HG03521 (cell line): ENCODE data around the gene IPO11.
"Not testable (repeated sequence)": the region's sequence is repeated elsewhere in the genome, so short reads cannot be mapped to it uniquely, and the experiment has no call there.

ENCODE experiments used
- ATAC-seq: cut with Tn5 transposase; IDR thresholded peaks from one replicate; pipeline ENCODE4 v1.9.1; 2021; ENCODE audit warnings: mild to moderate bottlenecking, moderate library complexity; ENCODE audit not compliant: unreplicated experiment

The IPO11 gene

DNA sequence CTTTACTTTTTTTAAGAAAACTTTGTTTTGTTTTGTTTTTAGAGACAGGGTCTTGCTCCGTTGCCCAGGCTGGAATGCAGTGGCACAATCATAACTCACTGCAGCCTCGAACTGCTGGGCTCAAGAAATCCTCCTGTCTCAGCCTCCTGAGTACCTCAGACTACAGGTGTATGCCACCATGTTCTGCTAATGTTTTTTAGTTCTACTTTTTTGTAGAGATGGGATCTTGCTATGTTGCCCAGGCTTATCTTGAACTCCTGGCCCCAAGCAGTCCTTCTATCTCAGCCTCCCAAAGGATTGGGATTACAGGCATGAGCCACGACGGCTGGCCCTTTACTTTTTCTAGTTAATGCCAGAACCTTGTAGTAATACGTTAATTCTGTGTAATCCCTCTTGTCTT lies 36.0 kb downstream of the IPO11 start:
- no peak for ATAC-seq

DNA sequence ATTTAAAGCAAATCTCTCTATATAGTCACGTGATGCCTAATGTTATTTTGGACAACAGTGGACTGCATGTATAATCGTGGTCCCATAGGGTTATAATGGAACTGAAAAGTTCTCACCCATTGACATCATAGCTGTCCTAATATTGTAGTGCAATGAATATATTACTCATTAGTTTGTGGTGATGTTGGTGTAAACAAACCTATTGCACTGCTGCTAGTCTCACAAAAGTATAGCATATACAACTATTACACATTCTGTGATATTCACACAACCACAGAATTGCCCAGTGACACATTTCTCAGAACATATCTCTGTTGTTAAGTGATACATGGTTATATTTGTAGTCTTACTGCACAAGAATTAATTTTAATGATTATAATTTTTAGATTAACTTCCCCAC lies 37.7 kb downstream of the IPO11 start:
- ATAC-seq = no peak

DNA sequence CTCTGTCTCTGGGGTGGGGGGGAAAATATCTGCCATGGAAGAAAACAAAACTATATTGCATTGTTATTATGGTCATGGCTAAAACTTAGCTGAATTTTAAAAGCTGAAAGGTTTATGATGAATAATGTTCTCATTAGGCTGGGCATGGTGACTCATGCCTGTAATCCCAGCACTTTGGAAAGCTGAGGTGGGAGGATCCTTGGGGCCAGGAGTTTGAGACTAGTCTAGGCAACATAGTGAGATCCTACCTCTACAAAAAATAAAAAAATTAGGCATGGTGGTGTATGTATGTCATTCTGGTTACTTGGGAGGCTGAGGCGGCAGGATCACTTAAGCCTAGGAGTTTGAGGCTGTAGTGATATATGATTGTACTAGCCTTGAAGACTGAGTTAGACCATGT lies 44.5 kb downstream of the IPO11 start:
- no peak for ATAC-seq

DNA sequence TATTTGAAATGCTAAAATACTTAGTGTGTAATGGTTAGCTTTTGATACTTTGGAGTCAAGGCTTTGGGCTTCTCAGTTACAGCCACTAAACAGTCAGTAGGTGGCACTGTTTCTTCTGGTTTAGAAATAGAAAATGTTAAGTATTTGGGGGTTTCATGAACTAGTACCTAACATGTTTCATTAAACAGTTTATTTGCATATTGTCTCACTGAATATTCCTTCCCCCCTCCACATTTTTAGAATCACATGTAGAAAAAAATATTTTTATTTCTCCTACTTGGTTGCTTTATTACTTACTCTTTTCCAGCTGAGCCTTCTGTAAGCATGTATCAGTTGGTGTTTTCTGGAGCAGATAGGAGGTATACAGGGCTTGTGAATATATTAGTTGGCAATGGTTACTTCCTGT lies 48.0 kb downstream of the IPO11 start:
- peak; percentile 57 for ATAC-seq

DNA sequence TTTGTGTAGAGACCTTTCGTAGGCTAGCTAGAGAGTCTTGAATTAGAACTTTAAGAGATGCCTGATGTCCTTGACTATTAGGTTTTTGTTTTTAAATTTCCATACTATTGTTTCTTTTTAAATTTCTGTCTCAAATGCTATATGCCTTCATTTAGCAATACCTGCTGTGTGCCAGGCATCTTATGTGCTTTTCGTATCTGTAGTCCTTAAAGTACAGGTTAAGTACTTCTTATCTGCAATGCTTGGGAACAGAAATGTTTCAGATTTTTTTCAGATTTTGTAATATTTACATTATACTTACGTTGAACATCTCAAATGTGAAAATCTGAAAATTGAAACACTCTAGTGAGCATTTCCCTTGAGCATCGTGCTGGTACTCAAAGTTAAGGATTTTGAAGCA lies 49.0 kb downstream of the IPO11 start:
- no peak for ATAC-seq

DNA sequence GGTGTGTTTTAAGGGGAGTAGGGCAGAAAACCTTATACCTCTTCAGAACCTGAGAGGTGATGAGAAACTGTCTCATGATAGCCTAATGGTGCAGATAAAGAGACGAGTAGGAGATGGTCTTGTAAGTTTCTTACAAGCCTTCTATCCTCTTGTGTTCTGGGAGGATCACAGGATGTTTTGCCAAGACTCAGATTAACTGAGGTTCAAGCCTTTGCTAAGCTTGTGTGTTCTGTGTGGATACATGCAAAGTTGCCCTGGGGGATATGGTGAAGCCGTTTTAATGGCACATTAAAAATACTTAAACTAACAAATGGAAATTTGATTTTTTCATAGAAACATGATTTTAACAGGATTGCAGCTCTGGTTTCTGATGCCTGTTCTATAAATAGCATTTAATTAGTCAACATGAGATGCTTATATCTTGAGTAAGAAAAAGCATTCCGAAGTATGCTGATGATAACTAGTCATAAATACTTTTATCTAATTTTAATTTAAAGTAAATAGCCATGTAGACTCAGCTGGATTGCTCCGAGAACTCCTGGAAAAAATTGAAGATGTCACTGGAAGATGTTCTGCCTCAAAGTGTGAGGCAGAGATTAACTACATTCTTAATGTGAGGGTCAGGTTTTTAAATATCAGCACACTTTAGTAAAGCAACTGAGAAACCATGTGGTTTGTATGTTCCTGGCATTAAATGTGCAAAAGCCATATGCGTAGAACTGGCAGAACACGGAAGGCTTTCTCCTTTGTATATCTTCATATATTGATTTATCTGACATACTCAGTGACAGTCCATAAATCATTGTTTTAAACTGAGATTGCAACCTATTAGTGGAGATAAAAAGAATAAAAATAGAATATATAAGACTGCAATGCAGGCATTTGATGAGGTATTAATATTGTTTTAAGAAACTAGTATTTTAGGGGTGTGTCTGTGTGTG lies 53.7 kb downstream of the IPO11 start:
- ATAC-seq = no peak

DNA sequence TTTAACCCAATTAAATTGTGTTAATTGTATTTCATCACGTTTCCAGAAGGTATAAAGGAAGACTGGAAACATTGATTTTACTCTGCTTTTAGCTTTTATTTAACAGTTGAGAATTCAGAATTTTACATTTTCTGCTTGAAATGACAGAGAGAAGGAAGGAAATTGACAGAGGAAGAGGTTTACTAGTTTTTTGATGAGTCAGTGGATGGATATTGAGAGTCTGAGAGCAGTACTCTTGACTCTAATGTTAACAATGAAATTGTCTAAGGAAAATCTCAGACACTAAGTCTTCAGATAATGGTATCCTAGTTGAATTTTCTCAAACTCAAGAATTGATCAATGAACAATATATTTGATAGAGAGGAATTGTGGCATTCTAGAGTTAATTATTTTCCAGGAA lies 60.6 kb downstream of the IPO11 start:
- no peak for ATAC-seq

DNA sequence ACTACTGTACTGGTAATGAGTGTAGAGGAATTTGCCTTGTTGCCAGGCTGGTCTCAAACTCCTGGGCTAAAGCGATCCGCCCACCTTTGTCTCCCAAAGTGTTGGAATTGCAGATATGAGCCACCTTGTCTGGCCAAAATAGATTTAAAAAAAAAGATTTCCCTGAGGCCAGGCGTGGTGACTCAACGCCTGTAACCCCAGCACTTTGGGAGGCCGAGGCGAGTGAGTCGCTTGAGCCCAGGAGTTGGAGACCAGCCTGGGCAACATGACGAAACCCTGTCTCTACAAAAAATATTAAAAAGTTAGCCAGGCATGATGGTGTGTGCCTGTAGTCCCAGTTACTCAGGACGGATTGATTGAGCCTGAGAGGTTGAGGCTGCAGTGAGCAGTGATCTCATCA lies 62.5 kb downstream of the IPO11 start:
- no peak for ATAC-seq

DNA sequence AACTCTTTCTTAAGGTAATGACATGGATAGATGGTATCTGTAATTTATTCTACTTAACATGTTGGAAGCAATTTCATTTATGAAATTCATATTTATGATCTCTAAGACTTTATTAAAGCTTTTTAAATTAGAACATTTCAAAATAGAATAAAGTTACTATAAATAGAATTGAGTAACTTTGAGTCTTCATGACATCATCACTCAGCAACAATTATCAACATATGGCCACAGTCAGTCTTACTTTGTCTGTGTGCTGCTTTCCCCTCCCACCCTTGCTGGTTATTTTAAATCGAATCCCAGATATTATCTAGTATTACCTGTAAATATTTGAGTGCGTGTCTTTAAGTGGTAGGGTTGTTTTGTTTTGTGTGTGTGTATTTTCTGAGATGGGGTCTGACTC lies 65.2 kb downstream of the IPO11 start:
- no peak for ATAC-seq

DNA sequence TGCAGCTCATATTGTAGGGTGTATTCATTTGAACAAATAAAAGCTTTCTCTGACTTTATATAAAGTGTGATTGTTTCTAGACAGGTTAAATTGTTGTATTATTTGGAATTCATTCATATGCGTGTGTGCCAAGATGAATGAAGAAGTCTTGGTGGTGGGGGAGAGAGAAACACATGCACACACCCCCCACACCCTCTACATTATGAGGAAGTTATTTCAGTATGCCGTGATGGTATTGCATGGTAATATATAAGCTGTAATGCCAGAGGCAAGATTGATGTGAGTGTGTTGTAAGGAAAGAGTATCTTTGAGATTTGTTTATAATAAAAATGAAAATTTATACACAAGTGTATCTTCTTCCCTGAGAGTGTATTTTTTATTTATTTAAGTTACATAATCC lies 71.0 kb downstream of the IPO11 start:
- no peak for ATAC-seq

DNA sequence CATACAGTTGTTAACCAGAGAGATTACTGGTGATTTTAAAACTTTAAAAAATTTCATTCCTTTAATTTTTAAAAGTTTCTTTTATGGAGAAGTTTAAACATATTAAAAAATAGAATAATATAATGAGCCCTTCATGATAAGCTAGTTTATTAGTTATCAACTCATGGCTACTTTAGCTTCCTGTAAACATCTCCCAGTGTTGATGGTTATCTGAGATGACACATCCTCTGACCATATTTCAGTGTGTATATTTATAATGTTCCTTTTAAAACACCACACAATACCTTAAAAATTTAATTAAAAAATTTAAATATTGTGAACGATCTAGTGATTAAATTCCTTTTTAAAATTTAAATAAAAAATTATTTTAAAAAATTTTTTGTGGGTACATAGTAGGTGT lies 74.1 kb downstream of the IPO11 start:
- no peak for ATAC-seq

DNA sequence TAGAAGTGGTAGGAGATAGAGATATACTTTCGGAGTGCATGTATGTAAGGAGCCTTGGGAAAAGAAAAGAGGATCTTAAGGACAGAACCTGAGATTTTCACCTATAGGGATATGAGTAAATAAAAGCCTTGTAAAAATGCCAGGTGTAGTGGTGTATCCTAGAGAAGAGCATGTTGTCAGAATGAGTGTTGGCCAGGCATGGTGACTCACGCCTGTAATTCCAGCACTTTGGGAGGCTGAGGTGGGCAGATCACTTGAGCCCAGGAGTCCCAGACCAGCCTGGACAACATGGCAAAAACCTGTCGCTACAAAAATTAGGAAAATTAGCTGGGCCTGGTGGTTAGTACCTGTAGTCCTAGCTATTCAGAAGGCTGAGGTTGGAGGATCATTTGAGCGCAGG lies 76.0 kb downstream of the IPO11 start:
- ATAC-seq = no peak

DNA sequence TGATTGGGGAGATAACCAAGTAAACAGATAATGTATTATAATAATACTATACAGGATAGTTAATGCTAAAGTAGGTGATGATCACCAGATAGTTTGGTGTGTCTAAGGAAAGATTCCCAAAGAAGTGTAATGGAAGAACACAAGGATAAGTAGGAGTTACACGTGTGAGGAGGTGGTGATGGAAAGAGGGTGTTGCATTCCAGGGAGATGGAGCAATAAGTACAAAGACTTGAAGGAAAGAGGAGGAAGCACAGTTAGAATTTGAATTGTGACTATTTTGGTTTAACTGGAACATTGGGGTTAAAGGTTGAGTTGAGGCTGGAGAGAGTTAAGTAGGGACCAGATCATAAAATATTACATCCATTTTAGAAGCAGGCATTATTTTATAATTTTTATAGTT lies 76.9 kb downstream of the IPO11 start:
- no peak for ATAC-seq

DNA sequence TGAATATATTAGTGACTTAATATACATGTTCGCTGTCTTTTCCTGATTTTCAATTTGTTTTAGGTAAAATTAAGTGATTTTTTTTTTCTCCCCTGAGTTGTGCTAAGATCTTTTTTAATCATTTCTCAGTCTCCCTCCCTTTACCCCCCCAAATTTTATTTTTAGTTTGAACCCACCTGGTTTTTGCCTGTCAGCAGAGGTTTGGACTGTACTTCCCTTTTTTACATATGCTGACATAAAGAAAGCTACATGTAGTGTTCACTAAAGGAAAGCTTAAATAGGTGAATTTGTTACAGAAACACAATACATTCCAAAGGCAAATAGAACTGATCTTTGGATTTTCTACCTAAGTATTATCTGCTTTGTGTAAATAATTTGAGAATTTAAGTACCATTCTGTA lies 82.2 kb downstream of the IPO11 start:
- no peak for ATAC-seq

DNA sequence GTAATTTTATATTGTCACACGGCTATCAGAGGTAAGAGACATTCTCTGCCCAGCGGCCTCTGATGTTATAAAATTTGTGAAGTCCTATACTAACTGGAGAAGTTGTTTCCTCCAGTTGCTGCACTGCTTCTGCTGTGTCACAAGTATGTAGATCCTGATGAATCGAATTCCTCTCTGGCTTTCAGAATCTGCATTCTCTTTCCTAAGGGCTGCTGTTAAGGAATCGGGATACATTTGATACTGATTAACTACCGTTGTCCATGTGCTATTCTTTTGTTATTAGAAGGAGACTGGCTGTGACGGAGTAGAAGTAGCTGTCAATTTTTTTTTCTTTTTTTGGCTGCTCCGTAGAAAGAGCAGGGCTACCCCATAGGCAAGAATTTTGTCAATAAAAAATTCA lies 84.3 kb downstream of the IPO11 start:
- ATAC-seq = no peak

DNA sequence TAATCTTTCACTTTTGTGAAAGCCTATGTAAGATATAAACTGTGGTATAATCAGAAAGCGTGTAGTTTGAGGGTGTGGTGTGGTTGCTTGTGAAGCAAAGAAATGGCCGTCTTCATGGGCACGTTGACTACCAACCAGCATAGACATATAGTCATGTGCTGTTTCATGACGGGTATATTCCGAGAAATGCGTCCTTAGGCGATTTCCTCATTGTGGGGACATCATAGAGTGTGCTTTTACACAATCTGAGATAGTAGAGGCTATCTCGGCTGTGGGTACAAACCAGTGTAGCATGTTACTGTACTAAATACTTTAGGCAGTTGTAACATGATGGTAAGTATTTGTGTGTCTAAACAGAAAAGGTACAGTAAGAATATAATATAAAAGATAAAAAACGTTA lies 86.4 kb downstream of the IPO11 start:
- ATAC-seq = no peak

DNA sequence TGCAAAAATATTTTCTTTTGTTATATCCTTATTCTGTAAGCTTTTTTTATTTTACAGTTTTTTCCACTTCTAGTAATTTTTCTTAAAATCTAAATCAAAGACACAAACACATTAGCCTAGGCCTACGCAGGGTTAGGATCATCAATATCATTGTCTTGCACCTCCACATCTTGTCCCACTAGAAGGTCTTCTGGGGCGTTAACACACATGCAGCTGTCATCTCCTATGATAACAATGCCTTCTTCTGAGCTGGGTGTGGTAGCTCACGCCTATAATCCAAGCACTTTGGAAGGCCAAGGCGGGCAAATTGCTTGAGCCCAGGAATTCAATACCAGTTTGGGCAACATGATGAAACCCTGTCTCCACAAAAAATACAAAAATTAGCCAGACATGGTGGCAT lies 87.2 kb downstream of the IPO11 start:
- no peak for ATAC-seq

DNA sequence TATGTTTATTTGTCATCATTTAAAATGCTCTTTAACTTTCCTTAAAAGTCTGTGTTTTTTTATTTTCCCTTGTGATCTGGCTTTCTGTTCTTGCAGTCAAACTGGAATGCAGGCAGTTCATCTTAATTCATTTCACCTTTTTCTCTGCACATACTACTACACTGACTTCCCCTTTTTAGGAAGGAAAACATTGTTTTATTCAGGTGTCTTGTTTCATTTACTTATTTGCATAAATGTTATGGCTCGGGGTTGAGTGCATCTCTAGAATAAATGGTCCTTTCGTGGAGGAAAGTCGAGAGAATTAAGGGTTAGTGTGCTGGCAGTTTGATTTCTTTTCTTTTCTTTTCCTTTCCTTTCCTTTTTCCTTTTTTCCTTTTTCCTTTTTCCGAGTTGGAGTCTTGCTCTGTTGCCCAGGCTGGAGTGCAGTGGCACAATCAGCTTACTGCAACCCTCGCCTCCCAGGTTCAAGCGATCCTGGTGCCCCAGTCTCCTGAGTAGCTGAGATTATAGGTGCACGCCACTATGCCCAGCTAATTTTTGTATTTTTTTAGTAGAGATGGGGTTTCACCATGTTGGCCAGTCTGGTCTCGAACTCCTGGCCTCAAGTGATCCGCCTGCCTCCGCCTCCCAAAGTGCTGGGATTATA lies 90.0 kb downstream of the IPO11 start:
- ATAC-seq = no peak

DNA sequence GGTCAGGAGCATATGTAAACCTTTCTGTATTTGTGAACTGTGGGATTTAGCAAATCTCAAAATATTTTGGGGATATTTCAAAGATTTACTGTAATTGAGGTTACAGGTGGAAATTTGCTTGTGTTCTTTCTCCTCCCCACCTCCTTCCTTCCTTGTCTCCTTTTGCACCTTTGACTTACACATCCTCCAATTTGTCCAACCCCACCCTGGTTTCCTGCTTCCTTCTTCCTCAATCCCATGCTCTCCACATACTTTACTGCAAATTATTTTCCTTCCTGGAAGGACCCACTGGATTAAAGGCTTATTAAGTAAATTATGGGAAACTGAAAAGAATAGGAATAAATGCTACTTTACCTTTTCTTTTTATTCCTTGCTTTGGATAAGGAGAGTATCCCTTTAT lies 91.6 kb downstream of the IPO11 start:
- ATAC-seq = no peak

DNA sequence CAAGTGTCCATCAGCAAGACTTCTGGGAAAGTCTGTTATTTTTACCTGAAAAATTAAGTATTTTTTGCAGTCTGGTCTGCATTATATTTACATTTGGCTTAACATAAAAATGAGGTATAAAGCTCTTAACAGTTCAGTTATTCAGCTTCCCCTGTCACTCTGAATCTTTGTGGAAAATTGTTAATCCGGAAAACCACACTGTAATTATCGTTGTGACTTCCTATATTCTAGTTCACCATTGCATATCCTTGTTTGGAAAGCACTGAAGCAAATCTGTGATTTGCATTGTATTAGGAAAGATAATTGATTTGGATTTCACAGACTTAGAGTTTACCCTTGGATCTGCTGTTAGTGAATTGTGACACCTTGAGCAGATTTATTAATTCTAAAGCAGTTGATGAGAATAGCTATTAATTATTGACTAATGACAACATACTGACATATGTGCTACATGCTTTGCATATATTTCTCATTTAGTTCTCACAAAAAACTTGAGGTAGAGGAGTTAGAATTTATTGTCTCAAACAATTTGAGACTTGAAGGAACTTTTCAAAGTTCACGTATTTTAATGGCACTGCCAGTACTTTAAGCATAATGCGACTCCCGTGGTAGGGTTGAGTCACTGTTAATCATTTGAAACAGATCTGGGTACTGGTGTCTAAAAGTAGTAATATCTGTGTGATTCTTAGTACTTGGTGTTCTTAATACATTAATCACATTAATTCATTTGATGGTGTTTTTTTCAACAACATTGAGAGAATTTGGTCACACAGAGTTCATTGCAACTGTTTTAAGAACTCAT lies 94.3 kb downstream of the IPO11 start:
- no peak for ATAC-seq

DNA sequence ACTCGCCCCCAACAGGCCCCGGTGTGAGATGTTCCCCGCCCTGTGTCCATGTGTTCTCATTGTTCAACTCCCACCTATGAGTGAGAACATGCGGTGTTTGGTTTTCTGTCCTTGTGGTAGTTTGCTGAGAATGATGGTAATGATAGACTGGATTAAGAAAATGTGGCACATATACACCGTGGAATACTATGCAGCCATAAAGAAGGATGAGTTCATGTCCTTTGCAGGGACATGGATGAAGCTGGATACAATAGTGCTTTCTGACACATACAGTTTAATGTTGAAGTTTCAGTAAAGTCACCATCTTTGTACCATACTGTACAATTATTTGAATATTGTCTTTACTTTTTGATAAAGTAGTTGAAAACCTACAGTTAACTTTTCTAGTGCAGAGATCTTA lies 96.2 kb downstream of the IPO11 start:
- ATAC-seq = not testable (repeated sequence)

DNA sequence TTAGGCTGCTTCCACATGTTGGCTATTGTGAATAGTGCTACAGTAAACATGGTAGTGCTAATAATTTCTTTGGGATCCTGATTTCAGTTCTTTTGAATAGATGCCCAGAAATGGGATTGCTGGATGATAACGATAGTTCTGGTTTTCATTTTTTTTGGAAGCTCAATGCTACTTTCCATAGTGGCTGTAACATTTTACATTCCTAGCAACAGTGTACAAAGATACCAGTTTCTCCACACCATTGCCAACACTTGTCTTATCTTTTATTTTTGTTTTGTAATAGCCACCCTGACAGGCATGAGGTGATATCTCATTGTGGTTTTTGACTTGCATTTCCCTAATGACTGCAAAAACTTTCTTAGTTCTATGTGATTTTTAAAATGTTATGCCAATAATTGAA lies 97.2 kb downstream of the IPO11 start:
- ATAC-seq = no peak
